Body of pancreas (tissue), 4 donors: ENCODE data around the gene PLD1.

Source experiments
- CTCF ChIP-seq, 7 experiments: fragments of 450-650 bp in 4 of 7; fragments of 200-600 bp in 3 of 7; sonication (generic) in 3 of 7; IDR thresholded peaks; one replicate each; pipeline ENCODE4 v1.5.1; 2016 to 2019; ENCODE audit warnings: antibody characterized with exemption in 7 of 7
- POLR2A ChIP-seq, 3 donors: fragments of 450-650 bp; IDR thresholded peaks; one replicate each; pipeline ENCODE4 v1.6.1; 2016; ENCODE audit warnings: antibody characterized with exemption in 3 of 3, mild to moderate bottlenecking in 2 of 3

- TF ChIP-seq POLR2A (IDR thresholded peaks at IDR 0.05) (no peak), CTCF (IDR thresholded peaks at IDR 0.05) (no peak)
Observed at GRCh38 chr3:171615686-171616085, 194.6 kb downstream of the PLD1 start.
